PFSK-1 (cell line): ENCODE data around the gene MEGF6.

Experiments used
- POLR2AphosphoS5 ChIP-seq: IDR thresholded peaks from 2 replicates; pipeline ENCODE4 v1.6.1; 2012; ENCODE audit warnings: low read depth, mild to moderate bottlenecking, control low read depth, low read length, moderate library complexity
- TF ChIP-seq, protein P1 (sequence below), 2 experiments: IDR thresholded peaks; 2 replicates each; pipeline versions ENCODE4 v1.6.1 to v1.8.0; 2011 to 2012; ENCODE audit warnings: low read depth in 2 of 2, low read length in 2 of 2, control low read depth in 1 of 2, inconsistent platforms in 1 of 2, mild to moderate bottlenecking in 1 of 2, moderate library complexity in 1 of 2; ENCODE audit not compliant: insufficient read depth in 1 of 2

DNA sequence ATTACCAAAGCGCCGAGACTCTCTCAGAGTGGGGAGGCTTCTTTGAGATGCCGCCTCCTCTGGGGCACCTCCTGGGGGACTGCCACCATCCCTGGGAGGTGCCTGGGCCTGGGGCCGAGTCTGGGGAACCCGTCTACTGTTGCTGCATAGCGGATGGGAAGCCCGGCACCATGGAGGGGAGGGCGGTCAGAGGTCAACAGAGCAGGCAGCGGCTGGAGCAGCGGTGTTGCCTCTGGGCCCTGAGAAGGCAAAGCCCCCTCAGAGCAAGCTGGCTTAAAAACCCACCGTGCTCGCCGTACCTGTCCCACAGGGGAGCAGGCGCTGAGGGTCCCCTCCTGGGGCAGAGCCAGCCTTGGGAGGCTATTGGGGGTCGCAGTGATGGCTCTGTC lies 94.8 kb downstream of the MEGF6 start:
- TF ChIP-seq POLR2AphosphoS5, result no peak
- TF ChIP-seq, protein P1, sequence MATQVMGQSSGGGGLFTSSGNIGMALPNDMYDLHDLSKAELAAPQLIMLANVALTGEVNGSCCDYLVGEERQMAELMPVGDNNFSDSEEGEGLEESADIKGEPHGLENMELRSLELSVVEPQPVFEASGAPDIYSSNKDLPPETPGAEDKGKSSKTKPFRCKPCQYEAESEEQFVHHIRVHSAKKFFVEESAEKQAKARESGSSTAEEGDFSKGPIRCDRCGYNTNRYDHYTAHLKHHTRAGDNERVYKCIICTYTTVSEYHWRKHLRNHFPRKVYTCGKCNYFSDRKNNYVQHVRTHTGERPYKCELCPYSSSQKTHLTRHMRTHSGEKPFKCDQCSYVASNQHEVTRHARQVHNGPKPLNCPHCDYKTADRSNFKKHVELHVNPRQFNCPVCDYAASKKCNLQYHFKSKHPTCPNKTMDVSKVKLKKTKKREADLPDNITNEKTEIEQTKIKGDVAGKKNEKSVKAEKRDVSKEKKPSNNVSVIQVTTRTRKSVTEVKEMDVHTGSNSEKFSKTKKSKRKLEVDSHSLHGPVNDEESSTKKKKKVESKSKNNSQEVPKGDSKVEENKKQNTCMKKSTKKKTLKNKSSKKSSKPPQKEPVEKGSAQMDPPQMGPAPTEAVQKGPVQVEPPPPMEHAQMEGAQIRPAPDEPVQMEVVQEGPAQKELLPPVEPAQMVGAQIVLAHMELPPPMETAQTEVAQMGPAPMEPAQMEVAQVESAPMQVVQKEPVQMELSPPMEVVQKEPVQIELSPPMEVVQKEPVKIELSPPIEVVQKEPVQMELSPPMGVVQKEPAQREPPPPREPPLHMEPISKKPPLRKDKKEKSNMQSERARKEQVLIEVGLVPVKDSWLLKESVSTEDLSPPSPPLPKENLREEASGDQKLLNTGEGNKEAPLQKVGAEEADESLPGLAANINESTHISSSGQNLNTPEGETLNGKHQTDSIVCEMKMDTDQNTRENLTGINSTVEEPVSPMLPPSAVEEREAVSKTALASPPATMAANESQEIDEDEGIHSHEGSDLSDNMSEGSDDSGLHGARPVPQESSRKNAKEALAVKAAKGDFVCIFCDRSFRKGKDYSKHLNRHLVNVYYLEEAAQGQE (IDR thresholded peaks at IDR 0.05; ENCODE audit: insufficient read depth in 1 of 2, low read depth in 2 of 2, low read length in 2 of 2), result no peak
